GM03348 (cell line): ENCODE results near the gene TAGLN.
"Not testable (repeated sequence)": the region's sequence is repeated elsewhere in the genome, so short reads cannot be mapped to it uniquely, and the experiment has no call there.

Experiments used
- DNase-seq: peaks from one replicate; pipeline ENCODE4 v3.0.0; 2012; ENCODE audit warnings: low spot score

TAGLN gene

GRCh38 chr11:117180661-117181585, 18.2 kb upstream of the TAGLN start:
- DNase-seq = peak; percentile 79

- no peak for DNase-seq
These were observed 17.3 kb upstream of the TAGLN start for GRCh38 chr11:117181586-117182550.

DNA sequence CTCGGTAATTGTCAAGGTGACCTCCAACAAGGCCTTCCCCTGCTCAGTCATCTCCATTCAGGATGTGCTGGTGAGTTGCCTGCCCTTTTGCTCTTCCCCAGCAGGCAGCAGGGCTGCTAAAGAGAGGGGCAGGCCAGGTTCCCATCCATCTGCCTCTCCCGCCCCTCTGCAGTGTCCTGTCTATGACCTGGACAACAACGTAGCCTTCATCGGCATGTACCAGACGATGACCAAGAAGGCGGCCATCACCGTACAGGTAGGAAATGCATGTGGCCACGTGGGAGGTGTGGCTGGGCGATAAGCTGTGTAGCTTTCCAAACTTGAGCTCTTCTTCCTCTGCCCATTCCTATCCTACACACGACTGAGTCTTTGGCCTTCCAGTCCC, 16.6 kb upstream of the TAGLN start:
- DNase-seq = no peak

DNA sequence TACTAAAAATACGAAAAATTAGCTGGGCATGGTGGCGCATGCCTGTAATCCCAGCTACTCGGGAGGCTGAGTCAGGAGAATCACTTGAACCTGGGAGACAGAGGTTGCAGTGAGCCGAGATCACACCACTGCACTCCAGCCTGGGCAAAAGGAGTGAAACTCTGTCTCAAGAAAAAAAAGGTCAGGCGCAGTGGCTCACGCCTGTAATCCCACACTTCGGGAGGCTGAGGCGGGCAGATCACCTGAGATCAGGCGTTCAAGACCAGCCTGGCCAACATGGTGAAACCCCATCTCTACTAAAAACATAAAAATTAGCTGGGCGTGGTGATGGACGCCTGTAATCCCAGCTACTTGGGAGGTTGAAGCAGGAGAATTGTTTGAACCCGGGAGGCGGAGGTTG, 16.0 kb upstream of the TAGLN start:
- DNase-seq = not testable (repeated sequence)

DNA sequence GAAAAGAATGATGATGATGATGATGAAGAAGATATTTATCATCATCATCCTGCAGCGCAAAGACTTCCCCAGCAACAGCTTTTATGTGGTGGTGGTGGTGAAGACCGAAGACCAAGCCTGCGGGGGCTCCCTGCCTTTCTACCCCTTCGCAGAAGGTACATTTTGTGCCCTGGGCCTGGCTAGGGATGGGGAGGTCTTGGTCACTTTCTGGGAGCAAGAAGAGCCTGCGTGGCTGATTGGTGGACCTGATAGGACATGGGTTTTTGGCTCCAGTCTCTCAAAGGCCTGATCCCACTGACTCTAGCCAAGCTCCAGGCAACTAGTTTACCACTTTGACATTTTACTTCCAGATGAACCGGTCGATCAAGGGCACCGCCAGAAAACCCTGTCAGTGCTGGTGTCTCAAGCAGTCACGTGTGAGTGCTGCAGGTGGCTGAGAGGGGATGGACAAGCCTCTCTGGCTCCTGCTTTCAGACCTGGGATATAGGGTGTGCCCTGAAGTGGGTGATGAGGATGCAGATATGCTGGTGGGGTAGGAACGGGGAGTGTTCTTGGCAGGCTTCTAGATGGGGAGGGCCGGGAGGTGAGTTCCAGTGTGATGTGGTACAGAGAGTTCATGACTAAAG, 15.3 kb upstream of the TAGLN start:
- no peak for DNase-seq

DNA sequence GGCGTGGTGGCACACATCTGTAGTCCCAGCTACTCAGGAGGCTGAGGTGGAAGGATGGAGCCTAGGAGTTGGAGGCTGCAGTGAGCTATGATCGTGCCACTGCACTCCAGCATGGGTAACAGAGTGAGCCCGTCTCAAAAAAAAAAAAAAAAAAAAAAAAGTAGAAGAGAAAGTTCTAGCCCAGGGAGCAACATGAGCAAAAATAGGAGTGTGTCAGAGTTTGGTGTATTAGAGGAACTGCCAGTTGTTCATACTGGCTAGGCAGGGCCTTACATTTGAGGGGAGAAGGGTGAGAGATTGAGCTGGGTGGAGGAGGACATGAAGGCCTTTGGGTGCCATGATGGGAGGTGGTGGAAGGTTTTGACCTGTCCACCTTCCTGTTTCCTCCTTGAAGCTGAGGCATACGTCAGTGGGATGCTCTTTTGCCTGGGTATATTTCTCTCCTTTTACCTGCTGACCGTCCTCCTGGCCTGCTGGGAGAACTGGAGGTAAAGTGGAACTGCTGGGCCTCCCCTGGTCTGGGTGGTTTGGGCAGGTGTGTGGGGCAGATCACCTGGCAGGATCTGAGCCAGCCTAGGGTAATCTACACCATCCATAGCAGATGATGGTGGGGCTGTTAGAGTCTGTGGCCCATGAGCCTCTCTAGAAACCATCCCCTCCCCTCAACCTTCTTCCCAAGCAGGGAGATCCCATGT, 13.3 kb upstream of the TAGLN start:
- DNase-seq = no peak

DNA sequence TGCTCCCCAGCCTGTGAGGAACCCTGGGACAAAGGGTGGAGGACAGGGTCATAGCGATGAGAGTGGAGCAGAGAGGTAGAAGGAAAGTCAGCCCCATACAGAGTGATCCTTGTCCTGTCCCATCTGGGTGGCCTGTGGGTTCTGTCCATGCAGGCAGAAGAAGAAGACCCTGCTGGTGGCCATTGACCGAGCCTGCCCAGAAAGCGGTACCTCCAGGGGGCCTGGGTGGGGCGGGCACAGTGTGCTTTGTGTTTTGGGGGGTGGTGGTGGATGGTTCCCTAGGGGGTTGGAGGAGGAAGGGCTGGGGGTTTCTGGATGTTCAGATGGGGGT, 12.8 kb upstream of the TAGLN start:
- no peak for DNase-seq

- DNase-seq = no peak
These were observed 12.2 kb upstream of the TAGLN start for GRCh38 chr11:117187007-117187406.

GRCh38 chr11:117187428-117187798, 11.8 kb upstream of the TAGLN start:
- DNase-seq = no peak

DNA sequence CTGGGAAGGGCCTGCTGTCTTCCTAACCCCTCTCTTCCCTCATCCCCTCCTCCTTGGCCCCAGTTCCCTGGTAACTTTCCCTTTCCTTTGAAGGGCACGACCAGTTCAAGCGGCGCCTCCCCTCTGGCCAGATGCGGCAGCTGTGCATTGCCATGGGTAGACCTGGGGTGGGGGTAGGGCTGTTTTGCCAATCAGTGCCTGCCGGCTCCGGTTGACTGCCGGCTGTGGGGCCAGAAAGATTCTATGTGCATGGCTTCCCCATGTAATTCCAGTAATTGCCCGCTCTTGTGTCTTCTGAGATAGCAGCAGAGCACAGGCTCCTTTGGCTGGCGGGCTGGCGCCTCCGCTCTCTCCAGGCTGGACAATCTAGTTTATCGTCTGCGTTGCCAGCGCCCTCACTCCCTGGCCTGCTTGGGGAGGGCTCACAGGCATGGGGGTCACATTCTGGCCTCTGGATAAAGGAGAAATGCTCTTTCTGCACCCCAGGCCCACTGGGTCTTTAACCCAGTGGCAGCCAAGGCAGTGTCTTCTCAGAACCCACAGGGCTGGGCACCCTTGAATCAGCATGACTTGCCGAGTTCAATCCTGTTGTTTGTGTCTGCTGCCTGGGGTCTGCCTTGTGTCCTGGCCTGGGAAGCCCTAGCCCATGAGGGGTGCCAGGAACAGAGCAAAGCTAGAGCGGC, 11.2 kb upstream of the TAGLN start:
- no peak for DNase-seq

DNA sequence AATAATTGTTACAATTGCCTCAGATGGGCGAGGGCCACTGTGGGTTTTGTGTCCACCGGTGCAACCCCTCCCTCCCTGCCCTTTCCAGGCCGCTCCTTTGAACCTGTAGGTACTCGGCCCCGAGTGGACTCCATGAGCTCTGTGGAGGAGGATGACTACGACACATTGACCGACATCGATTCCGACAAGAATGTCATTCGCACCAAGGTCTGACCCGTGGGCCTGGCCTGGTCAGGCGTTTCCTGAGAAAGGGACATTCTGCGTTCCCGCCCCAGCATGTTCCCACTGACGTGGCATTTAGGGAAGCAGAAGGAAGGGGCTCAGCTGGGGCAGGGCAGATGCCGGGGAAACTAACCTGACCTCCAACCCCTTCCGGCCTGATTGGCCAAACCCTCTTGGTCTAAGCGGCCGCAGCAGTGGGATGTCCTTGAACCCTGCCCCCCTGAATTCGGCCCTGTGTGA, 10.5 kb upstream of the TAGLN start:
- DNase-seq = no peak

DNA sequence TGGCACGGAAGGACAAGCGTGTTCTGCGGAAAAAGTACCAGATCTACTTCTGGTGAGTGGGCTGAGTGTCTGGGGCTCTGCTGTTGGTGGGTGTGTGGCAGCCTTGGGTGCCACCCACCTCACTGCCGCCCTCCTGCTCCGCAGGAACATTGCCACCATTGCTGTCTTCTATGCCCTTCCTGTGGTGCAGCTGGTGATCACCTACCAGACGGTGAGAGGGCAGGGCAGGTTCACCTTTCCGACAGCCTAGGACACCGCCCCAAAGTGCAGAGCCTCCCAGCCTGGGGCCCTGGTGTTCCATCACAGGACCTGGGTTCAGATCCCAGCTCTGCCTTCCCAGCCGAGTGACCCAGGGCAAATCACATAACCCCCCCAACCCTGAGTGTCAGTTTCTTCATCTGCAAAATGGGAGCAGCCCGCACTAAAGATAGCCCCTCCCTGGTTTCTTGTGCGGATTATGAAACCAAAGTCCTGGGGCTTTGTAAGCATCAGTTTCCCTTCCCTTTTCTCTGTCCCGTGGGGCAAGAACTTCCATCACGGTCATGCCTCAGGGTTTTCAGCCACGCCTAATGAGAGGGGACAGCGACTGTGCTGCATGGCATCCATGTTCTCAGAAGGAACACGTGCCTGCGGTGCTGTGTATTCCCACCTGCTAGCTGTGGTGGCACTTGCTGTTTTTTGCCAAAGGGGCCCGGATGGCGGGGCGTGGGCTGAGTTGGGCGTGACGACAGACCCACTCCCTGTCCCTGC, 9.8 kb upstream of the TAGLN start:
- no peak for DNase-seq

DNA sequence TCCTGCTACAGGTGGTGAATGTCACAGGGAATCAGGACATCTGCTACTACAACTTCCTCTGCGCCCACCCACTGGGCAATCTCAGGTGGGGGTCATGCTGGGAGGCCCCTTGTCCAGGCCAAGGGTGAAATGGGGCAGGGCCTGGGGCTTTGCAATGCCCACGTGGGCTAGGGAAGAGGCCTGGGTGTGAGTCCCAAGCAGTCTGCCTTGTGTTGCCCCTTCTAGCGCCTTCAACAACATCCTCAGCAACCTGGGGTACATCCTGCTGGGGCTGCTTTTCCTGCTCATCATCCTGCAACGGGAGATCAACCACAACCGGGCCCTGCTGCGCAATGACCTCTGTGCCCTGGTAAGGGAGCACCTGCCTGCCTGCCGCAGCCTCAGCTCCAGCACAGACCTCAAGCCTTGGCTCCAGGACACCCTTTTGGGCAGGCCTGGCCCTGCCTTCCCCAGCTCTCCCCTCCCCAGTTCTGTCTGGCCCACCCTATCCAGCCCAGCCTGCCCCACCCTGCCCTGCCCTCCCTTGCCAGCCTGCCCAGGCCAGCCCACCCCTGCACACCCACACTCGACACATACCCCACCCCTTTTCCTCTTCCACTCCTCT, 9.1 kb upstream of the TAGLN start:
- DNase-seq = no peak

GRCh38 chr11:117191680-117192400, 7.3 kb upstream of the TAGLN start:
- no peak for DNase-seq

DNA sequence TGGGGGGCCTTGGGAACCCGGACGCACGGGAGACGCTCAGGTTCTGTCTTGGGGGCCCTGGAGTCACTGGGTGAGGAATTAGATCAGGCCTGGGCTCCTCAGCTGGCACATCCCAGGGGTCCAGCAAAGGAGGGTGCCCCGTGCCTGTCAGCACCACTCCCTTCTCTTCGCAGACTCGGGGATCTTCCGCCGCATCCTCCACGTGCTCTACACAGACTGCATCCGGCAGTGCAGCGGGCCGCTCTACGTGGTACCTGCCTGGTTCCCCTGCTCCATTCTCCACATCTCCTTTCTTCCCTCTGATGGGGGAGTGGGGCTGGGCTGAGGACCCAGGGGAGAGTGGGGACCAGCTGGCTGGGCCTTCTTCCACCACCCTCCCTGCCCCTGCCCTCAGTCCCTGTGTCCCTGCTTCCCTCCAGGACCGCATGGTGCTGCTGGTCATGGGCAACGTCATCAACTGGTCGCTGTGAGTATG, 6.7 kb upstream of the TAGLN start:
- no peak for DNase-seq

DNA sequence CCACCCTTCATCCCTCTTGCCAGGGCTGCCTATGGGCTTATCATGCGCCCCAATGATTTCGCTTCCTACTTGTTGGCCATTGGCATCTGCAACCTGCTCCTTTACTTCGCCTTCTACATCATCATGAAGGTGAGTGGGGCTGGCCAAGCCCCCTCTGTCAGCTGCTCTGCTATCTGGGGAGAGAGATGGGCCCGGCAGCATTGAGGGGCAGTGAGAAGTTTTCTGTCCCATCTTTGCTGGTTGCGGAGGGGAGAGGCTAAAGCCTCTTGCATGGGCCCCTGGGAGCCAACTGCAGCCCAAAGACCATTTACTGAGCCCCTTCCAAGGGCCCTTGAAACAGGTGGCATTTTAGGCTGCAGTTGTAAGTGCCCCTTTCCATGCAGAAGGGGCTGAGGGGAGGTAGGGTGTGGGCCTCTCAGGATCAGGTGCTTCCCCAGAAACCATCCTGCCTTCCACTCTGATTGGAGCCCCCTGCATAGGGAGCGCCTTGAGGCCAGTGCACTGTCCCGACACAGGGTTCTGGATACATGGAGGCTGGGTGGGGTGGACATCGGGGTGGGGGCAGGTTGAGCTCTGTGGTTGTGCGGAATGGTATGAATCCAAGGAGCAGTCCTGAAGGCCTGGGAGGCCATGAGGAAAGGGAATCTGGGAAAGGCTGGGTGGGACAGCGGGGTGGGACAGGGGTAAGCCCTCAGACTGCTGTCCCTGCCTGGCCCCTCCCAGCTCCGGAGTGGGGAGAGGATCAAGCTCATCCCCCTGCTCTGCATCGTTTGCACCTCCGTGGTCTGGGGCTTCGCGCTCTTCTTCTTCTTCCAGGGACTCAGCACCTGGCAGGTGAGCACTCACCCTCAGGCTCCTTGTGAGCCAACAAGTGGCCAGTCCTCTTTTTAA, 5.8 kb upstream of the TAGLN start:
- no peak for DNase-seq

DNA sequence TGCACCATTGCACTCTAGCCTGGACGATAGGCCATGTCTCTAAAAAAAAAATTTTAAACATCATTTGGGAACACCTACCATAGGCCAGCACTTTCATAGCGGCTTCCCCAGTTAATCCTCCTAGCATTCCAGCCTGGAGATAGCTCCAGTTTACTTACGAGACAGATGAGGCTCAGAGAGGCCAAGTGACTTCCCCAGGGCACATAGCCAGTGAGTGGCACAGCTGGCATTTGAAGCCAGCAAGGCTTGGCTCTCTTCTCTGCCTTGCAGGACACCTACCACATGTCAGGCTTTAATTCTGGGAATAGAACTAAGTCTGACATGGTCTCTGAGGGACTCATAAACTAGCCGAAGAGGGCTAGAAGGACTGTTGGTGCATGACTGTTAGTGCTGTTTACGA, 4.9 kb upstream of the TAGLN start:
- no peak for DNase-seq

DNA sequence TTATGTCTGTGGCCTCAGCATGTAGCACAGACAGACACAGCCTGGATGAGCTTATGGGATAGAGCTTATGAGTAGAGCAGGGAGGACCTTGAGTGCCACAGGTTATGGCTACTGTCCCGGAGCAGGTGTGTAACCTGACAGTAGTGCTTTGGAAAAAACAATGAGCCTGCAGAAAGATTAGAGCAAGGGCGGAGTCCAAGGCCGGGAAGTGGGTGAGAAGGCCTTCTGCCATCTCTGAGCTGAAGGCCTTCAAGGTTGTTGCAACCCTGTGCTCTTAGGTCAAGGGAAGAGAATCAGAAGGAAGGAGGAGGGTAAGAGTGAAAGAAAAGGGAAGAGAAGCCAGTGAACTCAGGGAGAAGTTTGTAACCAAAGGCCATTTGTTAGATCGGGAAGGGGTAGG, 3.9 kb upstream of the TAGLN start:
- no peak for DNase-seq
